ENCODE data around the gene EIF2A. TPM values are rescaled to one million over a fixed set of nuclear protein-coding genes. Genes with fewer than 3 reads are reported as not detected.
A peak's percentile ranks its signal among the peaks of the same experiment; 100 is the strongest.

The EIF2A gene
- total RNA-seq, 1 experiment from 2014 or later, result 74.1 TPM

- H3K36me3 Mint-ChIP-seq (ENCODE audit: insufficient read depth in 1 of 3, low read depth in 3 of 3), result peaks cover 18 to 27% (median 20%) of the 10 kb centered on the region in 3 experiments; a peak in 6 of 7 replicates
- H3K9me3 Mint-ChIP-seq, result no peaks in the 10 kb centered on the region
- no peak overlapping the region for H3T11ph ChIP-seq (ENCODE audit: low read length)
- no peak overlapping the region for H2BK15ac ChIP-seq (ENCODE audit: low read depth, low read length)
- H3K79me2 ChIP-seq (ENCODE audit: insufficient read depth, low read length), result no peaks in the 10 kb centered on the region; the same call in 1 of the 2 replicates
- no peak overlapping the region for H2BK12ac ChIP-seq (ENCODE audit: insufficient read length, low read depth, low read length)
- no peak overlapping the region for H3K9ac ChIP-seq (ENCODE audit: extremely low read depth, insufficient read length, low read length)
- H2AFZ ChIP-seq (ENCODE audit: low read length), result no peak overlapping the region
- no peak overlapping the region for H4K5ac ChIP-seq (ENCODE audit: insufficient read length, low read depth, low read length)
- no peak overlapping the region for H3K4ac ChIP-seq (ENCODE audit: low read depth, low read length)
- no peak overlapping the region for H2BK120ac ChIP-seq (ENCODE audit: low read depth, low read length, poor library complexity, severe bottlenecking)
- H3K4me1 ChIP-seq (ENCODE audit: insufficient read depth, low read length), result no peaks in the 10 kb centered on the region
- H3K9me3 ChIP-seq (ENCODE audit: control insufficient read depth, low read depth, low read length), result no peaks in the 10 kb centered on the region
- no peak for DNase-seq
- H3K18ac ChIP-seq (ENCODE audit: insufficient read length, low read depth, low read length), result no peak overlapping the region
- WGBS (ENCODE audit: extremely low coverage, insufficient read length, low lambda C conversion rate), result no CpG with 5 or more reads among the region's 9 CpGs
- no peak overlapping the region for H2BK20ac ChIP-seq (ENCODE audit: low read depth, low read length, poor library complexity, severe bottlenecking)
- no peaks in the 10 kb centered on the region for H4K20me1 ChIP-seq (ENCODE audit: control insufficient read depth, insufficient read depth, insufficient read length)
- H3K27ac Mint-ChIP-seq, result peak overlapping the region in 1 of 3 experiments; percentile 44; a peak in 2 of 7 replicates
- no peak for TF ChIP-seq CTCF (conservative IDR thresholded peaks at IDR 0.05)
- H2AK5ac ChIP-seq (ENCODE audit: insufficient read length, low read length), result no peak overlapping the region
- H3K23me2 ChIP-seq (ENCODE audit: insufficient read length, low read depth, low read length, poor library complexity, severe bottlenecking), result no peaks in the 10 kb centered on the region
- no peak overlapping the region for H3K56ac ChIP-seq (ENCODE audit: insufficient read length, low read depth, low read length)
- no peak overlapping the region for H2BK5ac ChIP-seq (ENCODE audit: insufficient read length, low read length)
- H3K14ac ChIP-seq (ENCODE audit: insufficient read depth, low read length), result no peak overlapping the region
- peaks cover 2 to 3% of the 10 kb centered on the region in 2 experiments; a peak in 1 of 4 replicates for H3K4me1 Mint-ChIP-seq
- H3K4me3 Mint-ChIP-seq, result no peak overlapping the region
- H3K4me2 ChIP-seq (ENCODE audit: insufficient read depth, insufficient read length, low read length), result no peak overlapping the region
- no peaks in the 10 kb centered on the region for H3K27me3 ChIP-seq (ENCODE audit: insufficient read depth, low read length)
- no peak overlapping the region for H3K27ac ChIP-seq (ENCODE audit: insufficient read length, low read depth, low read length)
- H3K79me1 ChIP-seq (ENCODE audit: insufficient read depth, low read depth, low read length, poor library complexity, severe bottlenecking), result no peaks in the 10 kb centered on the region
- H4K91ac ChIP-seq (ENCODE audit: insufficient read length, low read depth, low read length), result no peak overlapping the region
- H4K8ac ChIP-seq (replicated peaks; ENCODE audit: insufficient read length, low read depth, low read length), result no peak overlapping the region
- no peak overlapping the region for H3K23ac ChIP-seq (ENCODE audit: insufficient read length, low read depth, low read length)
- no peaks in the 10 kb centered on the region for H3K27me3 Mint-ChIP-seq (ENCODE audit: low read depth)
These were observed 41.6 kb downstream of the EIF2A start for GRCh38 chr3:150588027-150588830.

Data from H9 (cell line).